Skeletal muscle tissue (tissue), 4 donors: Measurements from ENCODE around the gene IFNB1. TPM values are rescaled to one million over a fixed set of nuclear protein-coding genes. Genes with fewer than 3 reads are reported as not detected.

ENCODE experiments used
- H3K27ac ChIP-seq: one replicate; pipeline ENCODE4 v1.7.0; 2013; ENCODE audit warnings: mild to moderate bottlenecking, low read depth, low read length, inconsistent platforms
- H3K27me3 ChIP-seq, 3 donors: one replicate each; pipeline ENCODE4 v1.7.0; 2013; ENCODE audit warnings: low read length in 3 of 3; ENCODE audit not compliant: control insufficient read depth in 3 of 3, insufficient read depth in 3 of 3
- H3K36me3 ChIP-seq, 3 donors: one replicate each; pipeline ENCODE4 v1.7.0; 2013; ENCODE audit warnings: low read length in 3 of 3; ENCODE audit not compliant: control insufficient read depth in 3 of 3, insufficient read depth in 3 of 3
- H3K4me1 ChIP-seq, 3 donors: one replicate each; pipeline ENCODE4 v1.7.0; 2013; ENCODE audit warnings: low read length in 3 of 3, mild to moderate bottlenecking in 3 of 3; ENCODE audit not compliant: control insufficient read depth in 3 of 3, insufficient read depth in 3 of 3
- H3K4me3 ChIP-seq, 3 donors: one replicate each; pipeline ENCODE4 v1.7.0; 2013; ENCODE audit warnings: low read length in 3 of 3
- H3K9ac ChIP-seq, 3 donors: one replicate each; pipeline ENCODE4 v1.7.0; 2013; ENCODE audit warnings: low read length in 3 of 3, mild to moderate bottlenecking in 3 of 3, moderate library complexity in 2 of 3, low read depth in 1 of 3
- H3K9me3 ChIP-seq, 3 donors: one replicate each; pipeline ENCODE4 v1.7.0; 2013; ENCODE audit warnings: low read length in 3 of 3; ENCODE audit not compliant: control insufficient read depth in 3 of 3
- total RNA-seq: library from RNA; depleted of rRNA; stranded (reverse); fragments of >200 nt; gene quantifications from one replicate; pipeline ENCODE4 v1.2.3, GENCODE V29; 2014
- donor health status: Osteomylitis.

IFNB1 gene
- not detected for total RNA-seq

DNA sequence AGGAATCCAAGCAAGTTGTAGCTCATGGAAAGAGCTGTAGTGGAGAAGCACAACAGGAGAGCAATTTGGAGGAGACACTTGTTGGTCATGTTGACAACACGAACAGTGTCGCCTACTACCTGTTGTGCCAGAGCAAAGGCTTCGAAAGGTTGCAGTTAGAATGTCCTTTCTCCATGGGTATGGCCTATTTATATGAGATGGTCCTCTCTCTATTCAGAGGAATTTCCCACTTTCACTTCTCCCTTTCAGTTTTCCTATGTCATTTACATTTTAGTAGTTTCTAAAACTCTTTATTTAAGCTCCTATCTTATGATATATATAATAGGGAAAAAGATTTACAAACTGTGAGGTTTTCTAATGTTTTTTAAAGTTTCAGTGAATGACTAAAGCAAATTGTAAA is at the start of gene IFNB1:
IFNB1 (minus strand) TSS at position 162 of the 400 bp plus-strand sequence; CDS start at position 89, 73 bp downstream.
- Histone ChIP-seq H3K4me3 (no peak within 1 kb of the TSS), H3K36me3 (no peaks in the 10 kb centered on the region), H3K27ac (no peak within 1 kb of the TSS), H3K4me1 (peaks cover 0 to 4% (median 2%) of the 10 kb centered on the region in 3 donors), H3K9me3 (no peaks in the 10 kb centered on the region), H3K27me3 (no peaks in the 10 kb centered on the region), H3K9ac (no peak within 1 kb of the TSS)

DNA sequence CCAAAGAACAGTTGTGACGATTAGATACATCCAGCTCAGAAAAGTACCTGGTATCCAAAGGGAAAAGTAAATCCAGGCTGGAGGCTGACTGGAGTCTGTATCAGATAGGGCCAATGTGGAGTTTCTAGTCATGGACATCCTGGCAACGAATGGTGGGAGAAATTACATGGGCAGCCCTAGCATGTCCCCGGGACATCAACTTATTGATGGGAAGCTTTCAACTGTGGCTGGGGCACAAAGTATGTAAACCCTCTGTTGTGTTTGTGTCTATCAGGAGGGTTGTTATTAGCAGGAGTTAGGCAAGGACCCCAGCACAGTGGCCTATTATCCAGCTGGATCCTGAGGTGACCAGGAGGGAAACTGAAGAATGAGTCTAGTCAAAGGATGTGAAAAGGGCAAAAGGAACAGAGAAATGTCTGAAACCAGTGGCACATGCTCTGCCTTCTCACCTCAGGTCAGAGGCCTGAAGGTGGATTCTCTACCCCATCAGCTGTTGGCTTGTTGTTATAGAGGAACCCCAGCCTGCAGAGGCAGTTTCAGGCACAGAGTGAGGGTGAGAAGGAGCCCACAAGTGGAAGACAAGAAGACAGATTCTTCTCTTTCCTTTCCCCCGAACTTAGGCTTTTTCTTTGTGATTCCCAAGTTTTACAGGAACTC is 44.0 kb upstream of the IFNB1 start:
- Histone ChIP-seq H3K9ac (no peak overlapping the region), H3K9me3 (no peaks in the 10 kb centered on the region), H3K36me3 (no peaks in the 10 kb centered on the region), H3K27me3 (no peaks in the 10 kb centered on the region), H3K4me3 (no peak overlapping the region), H3K27ac (no peak overlapping the region), H3K4me1 (no peaks in the 10 kb centered on the region)

DNA sequence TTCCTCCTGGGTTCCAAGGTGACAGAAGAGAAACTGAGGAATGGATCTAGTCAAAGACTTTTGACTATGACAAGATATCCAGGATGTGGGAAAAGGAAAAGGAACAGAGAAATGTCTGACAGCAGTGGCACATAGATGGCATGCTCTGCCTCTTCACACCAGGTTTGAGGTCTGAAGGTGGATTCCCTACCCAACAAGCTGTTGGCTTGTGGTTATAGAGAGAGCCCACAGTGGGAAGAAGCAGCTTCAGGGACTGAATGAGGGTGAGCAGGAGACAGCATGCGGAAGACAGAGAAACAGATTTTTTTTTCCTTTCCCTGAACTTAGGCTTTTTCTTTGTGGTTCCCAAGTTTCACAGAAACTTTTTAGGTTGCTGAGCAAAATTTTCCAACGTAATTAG is 43.3 kb upstream of the IFNB1 start:
- Histone ChIP-seq H3K4me1 (no peaks in the 10 kb centered on the region), H3K36me3 (no peaks in the 10 kb centered on the region), H3K27me3 (no peaks in the 10 kb centered on the region), H3K9ac (no peak overlapping the region), H3K9me3 (no peaks in the 10 kb centered on the region), H3K27ac (no peak overlapping the region), H3K4me3 (no peak overlapping the region)

DNA sequence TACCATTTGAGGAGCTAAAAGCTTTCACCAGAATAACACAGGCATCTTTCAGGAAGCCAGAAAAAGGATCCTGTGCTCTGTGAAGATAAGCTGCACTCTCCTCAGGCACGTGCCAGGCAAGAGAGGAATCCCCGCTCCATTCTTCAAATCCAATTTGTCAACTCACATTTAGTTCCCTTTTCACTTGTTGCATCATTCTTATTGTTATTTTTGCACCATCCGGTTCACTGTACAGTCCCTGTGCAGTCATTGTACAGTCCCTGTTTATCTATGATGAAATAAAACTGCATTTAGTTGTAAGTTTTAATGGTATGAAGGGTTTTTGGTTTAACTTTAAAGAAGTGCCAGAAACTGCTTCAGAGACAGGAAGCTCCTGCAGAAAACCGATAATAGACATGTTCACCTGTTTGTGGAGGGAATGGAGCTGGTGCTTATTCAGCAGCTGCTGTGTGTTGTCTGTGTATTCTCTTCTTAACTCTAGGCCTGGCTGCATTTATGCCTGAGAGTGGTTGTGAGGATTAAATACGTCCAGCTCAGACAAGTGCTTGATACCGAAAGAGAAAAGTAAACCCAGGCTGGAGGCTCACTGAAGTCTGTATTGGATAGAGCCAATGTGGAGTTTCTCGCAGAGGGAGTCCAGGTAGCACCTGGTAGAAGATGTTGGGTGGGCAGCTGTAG is 41.5 kb upstream of the IFNB1 start:
- Histone ChIP-seq H3K9ac (no peak overlapping the region), H3K27ac (no peak overlapping the region), H3K36me3 (no peaks in the 10 kb centered on the region), H3K4me3 (no peak overlapping the region), H3K9me3 (no peaks in the 10 kb centered on the region), H3K4me1 (no peaks in the 10 kb centered on the region), H3K27me3 (no peaks in the 10 kb centered on the region)

DNA sequence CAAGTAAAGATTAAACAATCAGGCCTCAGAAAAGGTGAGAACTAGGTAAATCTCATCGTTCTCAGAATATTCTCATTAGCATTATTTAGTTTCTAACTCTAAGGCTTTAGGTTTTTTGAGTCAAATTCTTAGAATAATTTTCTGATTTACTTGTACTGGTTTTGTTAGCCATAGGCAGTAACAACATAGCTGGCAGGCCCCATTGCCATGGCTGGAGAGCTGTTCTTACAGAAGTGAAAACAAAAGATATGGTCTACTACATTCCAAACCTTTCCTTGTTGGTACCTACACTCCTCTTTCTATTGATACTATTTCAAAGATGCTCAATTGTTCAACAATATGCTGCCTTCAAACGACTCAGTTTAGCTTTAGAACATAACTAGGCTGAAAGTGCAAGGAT is 36.6 kb upstream of the IFNB1 start:
- Histone ChIP-seq H3K4me1 (no peaks in the 10 kb centered on the region), H3K9ac (no peak overlapping the region), H3K27me3 (no peaks in the 10 kb centered on the region), H3K36me3 (no peaks in the 10 kb centered on the region), H3K9me3 (no peaks in the 10 kb centered on the region), H3K4me3 (no peak overlapping the region), H3K27ac (no peak overlapping the region)

DNA sequence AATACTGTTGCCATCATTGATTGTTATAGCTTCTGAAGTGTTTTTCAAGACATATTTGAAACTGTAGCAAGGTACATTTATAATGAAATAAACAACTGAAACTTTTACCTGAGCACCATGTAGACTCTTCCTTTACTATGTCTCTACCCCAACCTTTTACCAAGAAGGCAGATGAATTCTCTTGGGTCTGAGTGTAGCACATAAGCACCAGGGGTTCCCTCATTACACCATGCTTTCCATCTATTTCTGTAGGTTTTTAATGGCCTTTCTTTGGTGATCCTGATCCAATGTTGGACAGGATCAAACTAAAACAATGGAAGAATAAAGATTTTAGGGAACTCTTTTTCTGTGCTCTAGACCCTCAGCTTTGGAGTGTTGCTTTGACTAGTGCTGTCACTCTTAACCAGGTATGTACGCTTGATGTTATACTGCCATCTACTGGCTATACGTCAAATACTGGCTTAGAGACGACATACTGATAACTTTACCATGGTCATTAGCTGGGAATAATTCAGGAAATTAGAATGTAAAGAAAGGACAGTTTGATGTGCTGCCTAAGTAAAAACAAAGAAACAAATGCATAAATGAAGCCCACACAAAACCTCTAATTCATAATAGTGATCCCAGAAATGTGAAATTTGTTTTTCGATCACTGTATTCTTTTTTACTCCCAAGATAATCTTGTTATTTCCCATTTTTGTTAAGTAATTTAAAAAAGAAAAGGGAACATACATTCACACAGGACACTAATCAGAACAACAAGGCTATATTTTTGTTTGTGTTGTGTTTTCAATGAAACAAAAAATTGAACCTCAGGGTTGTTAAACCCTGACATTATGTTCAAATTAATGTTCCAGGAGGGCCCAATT is 33.2 kb upstream of the IFNB1 start:
- Histone ChIP-seq H3K27me3 (no peaks in the 10 kb centered on the region), H3K36me3 (no peaks in the 10 kb centered on the region), H3K9ac (no peak overlapping the region), H3K27ac (no peak overlapping the region), H3K9me3 (no peaks in the 10 kb centered on the region), H3K4me3 (no peak overlapping the region), H3K4me1 (no peaks in the 10 kb centered on the region)

DNA sequence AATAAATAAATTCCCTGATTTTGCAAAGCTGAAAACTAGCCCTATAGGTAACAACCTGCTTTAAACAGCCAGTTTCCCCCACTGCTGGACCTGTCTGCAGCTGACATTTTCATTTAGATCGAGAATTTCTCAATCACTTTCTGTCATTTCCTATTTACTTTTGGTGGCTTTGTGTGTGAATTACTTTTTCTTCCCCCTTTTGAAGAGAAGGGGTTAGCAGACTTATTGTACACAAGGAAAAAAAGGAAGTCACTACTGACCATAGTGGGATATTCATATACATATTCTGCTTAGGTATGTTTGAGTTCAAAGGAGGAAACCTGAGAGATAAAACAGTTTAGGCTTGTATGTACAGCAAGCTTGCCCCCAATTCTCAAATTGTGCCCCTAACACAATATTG is 27.0 kb upstream of the IFNB1 start:
- Histone ChIP-seq H3K9me3 (no peaks in the 10 kb centered on the region), H3K36me3 (no peaks in the 10 kb centered on the region), H3K27me3 (no peaks in the 10 kb centered on the region), H3K4me1 (no peaks in the 10 kb centered on the region), H3K27ac (no peak overlapping the region), H3K4me3 (no peak overlapping the region), H3K9ac (no peak overlapping the region)

DNA sequence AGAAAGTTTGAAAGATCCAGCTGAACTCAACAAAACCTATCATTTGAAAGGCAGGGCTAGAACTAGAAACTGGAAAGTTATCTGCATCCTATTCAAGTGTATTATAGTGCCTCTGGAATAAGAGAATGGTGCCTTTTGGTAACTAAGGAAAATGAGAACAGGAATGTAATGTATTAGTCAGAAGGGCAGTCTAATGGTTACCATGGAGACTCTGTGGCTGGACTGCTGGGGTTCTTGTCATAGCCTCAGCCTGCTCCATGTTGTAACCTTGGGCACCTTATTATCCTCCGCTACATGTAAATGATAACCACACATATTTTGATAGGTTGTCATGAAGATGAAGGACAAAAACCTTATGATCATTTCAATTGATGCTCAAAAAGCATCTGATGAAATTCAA is 24.6 kb upstream of the IFNB1 start:
- no peaks in the 10 kb centered on the region for H3K4me1 ChIP-seq
- H3K9ac ChIP-seq: no peak overlapping the region
- no peaks in the 10 kb centered on the region for H3K27me3 ChIP-seq
- no peaks in the 10 kb centered on the region for H3K36me3 ChIP-seq
- H3K4me3 ChIP-seq: no peak overlapping the region
- H3K27ac ChIP-seq: no peak overlapping the region
- H3K9me3 ChIP-seq: no peaks in the 10 kb centered on the region

DNA sequence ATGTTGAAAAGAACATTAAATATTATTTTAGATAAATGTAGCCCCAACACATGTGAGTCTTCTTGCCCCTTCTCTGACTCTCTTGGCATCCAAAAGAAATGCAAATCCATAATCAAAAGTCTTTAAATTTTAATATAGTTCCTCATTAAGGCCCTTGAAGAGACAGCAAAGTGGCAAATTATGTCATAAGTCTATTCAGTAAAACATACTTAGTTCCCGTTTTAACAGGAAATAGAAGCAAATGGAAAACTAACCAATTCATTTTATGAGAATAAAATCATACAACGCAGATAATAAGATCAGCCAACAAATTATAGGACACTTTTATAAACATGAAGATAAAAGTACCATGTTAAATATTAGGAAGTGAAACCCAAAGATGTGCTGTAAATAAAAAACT is 20.1 kb upstream of the IFNB1 start:
- Histone ChIP-seq H3K9me3 (no peaks in the 10 kb centered on the region), H3K9ac (no peak overlapping the region), H3K4me1 (peaks cover 0 to 12% (median 6%) of the 10 kb centered on the region in 3 donors), H3K27me3 (no peaks in the 10 kb centered on the region), H3K4me3 (no peak overlapping the region), H3K27ac (no peak overlapping the region), H3K36me3 (no peaks in the 10 kb centered on the region)

DNA sequence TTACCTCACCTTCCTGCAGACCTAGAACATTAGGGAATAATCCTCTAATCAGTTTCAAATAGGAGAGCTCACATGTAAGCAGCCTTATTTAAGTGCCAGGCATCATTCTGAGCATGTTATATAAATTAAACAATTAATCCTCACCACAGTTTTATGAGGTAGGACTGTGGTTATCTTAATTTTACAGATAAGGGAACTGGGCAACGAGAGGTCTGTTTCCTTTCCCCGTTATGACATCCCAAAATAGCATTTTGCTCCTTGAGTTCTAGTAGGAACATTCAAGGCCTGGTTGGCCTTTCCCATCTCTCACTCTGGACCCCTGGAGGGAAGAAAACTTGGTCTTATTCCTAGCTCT is 19.1 kb upstream of the IFNB1 start:
- no peaks in the 10 kb centered on the region for H3K9me3 ChIP-seq
- H3K27ac ChIP-seq: peak overlapping the region; percentile 64
- H3K36me3 ChIP-seq: no peaks in the 10 kb centered on the region
- no peaks in the 10 kb centered on the region for H3K27me3 ChIP-seq
- peak overlapping the region; percentile 64 to 68 (median 66) for H3K4me3 ChIP-seq
- H3K4me1 ChIP-seq: peaks cover 0 to 12% (median 6%) of the 10 kb centered on the region in 3 donors
- H3K9ac ChIP-seq: peak overlapping the region in 2 of 3 donors; percentile 65 to 68
